IPS-18c (cell line): ENCODE results near the gene NCAN.

Source experiments
- H3K4me3 ChIP-seq: 2 replicates; pipeline ENCODE4 v1.7.0; 2013; ENCODE audit warnings: low read depth, mild to moderate bottlenecking, low read length, moderate library complexity; ENCODE audit not compliant: insufficient read depth
- H3K9me3 ChIP-seq: one replicate; pipeline ENCODE4 v1.6.1; 2013; ENCODE audit warnings: mild to moderate bottlenecking, low read length, moderate library complexity; ENCODE audit not compliant: control insufficient read depth, insufficient read depth

The NCAN gene

GRCh38 chr19:19191768-19192077 lies 20.0 kb upstream of the NCAN start:
- H3K4me3 ChIP-seq, result peak overlapping the region; percentile 99
- H3K9me3 ChIP-seq, result no peaks in the 10 kb centered on the region

- peak within 1 kb of the TSS; percentile 99 for H3K4me3 ChIP-seq
- no peaks in the 10 kb centered on the region for H3K9me3 ChIP-seq
These were observed 19.5 kb upstream of the NCAN start, which contains the start of the genes BORCS8 and RFXANK for GRCh38 chr19:19192078-19192882. Gene BORCS8, minus strand, starts transcription at chr19:19192152. Its CDS starts 35 bp downstream, at chr19:19192117. Gene RFXANK, plus strand, starts transcription at chr19:19192258. Its CDS starts 1,689 bp downstream, at chr19:19193947.

GRCh38 chr19:19192910-19193423 lies 18.8 kb upstream of the NCAN start:
- Histone ChIP-seq H3K9me3 (no peaks in the 10 kb centered on the region), H3K4me3 (peak overlapping the region; percentile 91)

- Histone ChIP-seq H3K9me3 (no peaks in the 10 kb centered on the region), H3K4me3 (no peak overlapping the region)
These were observed 17.8 kb upstream of the NCAN start for GRCh38 chr19:19193926-19194325.

- Histone ChIP-seq H3K9me3 (no peaks in the 10 kb centered on the region), H3K4me3 (peak overlapping the region; percentile 85)
These were observed 9.8 kb upstream of the NCAN start for GRCh38 chr19:19201697-19202630.

- H3K9me3 ChIP-seq, result no peaks in the 10 kb centered on the region
- H3K4me3 ChIP-seq, result peak overlapping the region; percentile 85
These were observed 9.1 kb upstream of the NCAN start for GRCh38 chr19:19202707-19203011.

- H3K9me3 ChIP-seq, result no peaks in the 10 kb centered on the region
These were observed 8.5 kb upstream of the NCAN start, which contains the start of gene NR2C2AP for GRCh38 chr19:19203012-19203856. Gene NR2C2AP, minus strand, starts transcription at chr19:19203414. Its CDS starts 354 bp downstream, at chr19:19203060.

GRCh38 chr19:19204181-19204580 lies 7.6 kb upstream of the NCAN start:
- Histone ChIP-seq H3K4me3 (no peak overlapping the region), H3K9me3 (no peaks in the 10 kb centered on the region)

More at GRCh38 chr19:19203012-19203856, 8.5 kb upstream of the NCAN start, which contains the start of gene NR2C2AP:
- peak within 1 kb of the TSS; percentile 85 for H3K4me3 ChIP-seq

GRCh38 chr19:19205416-19206410 lies 6.0 kb upstream of the NCAN start:
- Histone ChIP-seq H3K9me3 (no peaks in the 10 kb centered on the region), H3K4me3 (no peak overlapping the region)

GRCh38 chr19:19206938-19207337 lies 4.8 kb upstream of the NCAN start:
- no peak overlapping the region for H3K4me3 ChIP-seq

GRCh38 chr19:19207637-19208572 lies 3.9 kb upstream of the NCAN start:
- Histone ChIP-seq H3K4me3 (no peak overlapping the region; the same call in 1 of the 2 replicates), H3K9me3 (peaks cover 3% of the 10 kb centered on the region)

More at GRCh38 chr19:19206938-19207337, 4.8 kb upstream of the NCAN start:
- no peaks in the 10 kb centered on the region for H3K9me3 ChIP-seq

GRCh38 chr19:19209372-19209771 lies 2.4 kb upstream of the NCAN start:
- Histone ChIP-seq H3K4me3 (no peak overlapping the region), H3K9me3 (peaks cover 3% of the 10 kb centered on the region)

GRCh38 chr19:19212916-19213315 lies 1.2 kb downstream of the NCAN start:
- Histone ChIP-seq H3K9me3 (peaks cover 3% of the 10 kb centered on the region), H3K4me3 (peak overlapping the region; percentile 24; the same call in 1 of the 2 replicates)

GRCh38 chr19:19213426-19214158 lies 1.8 kb downstream of the NCAN start:
- Histone ChIP-seq H3K4me3 (no peak overlapping the region), H3K9me3 (peaks cover 3% of the 10 kb centered on the region)
